A673 (cell line): ENCODE data around the gene LIF. TPM values are rescaled to one million over a fixed set of nuclear protein-coding genes. Genes with fewer than 3 reads are reported as not detected.

Experiments used
- BruUV-seq: library from RNA; stranded (reverse); fragments of 400-500 nt; replicated peaks from 2 replicates; lab custom pipeline; 2021; lab: Mats Ljungman, UMichigan
- CTCF ChIA-PET: fragments of 300-600 bp; sonication (Branson Sonifier 250); formaldehyde crosslinking; loops from one replicate; lab custom pipeline; 2022; ENCODE audit warnings: antibody characterized with exemption; lab: Charles Lee
- POLR2A ChIA-PET: fragments of 300-600 bp; sonication (Branson Sonifier 250); formaldehyde crosslinking; loops from one replicate; lab custom pipeline; 2022; ENCODE audit warnings: antibody characterized with exemption; ENCODE audit not compliant: low non-redundant PET; lab: Charles Lee
- DNase-seq: peaks from one replicate; pipeline ENCODE4 v3.0.0-alpha.2; 2015; ENCODE audit warnings: low spot score
- H3K27ac ChIP-seq: fragments of 200-600 bp; sonication (generic); 2 replicates; pipeline ENCODE4 v1.5.1; 2016; ENCODE audit warnings: mixed run types, low read depth, mild to moderate bottlenecking, mixed read lengths, antibody characterized with exemption, low read length; ENCODE audit not compliant: poor library complexity, severe bottlenecking
- H3K27me3 ChIP-seq: fragments of 200-600 bp; sonication (generic); replicated peaks from 2 replicates; pipeline ENCODE4 v1.6.1; 2017; ENCODE audit warnings: mixed run types, low read depth, mild to moderate bottlenecking, mixed read lengths, antibody characterized with exemption, low read length; ENCODE audit not compliant: insufficient read depth, poor library complexity
- H3K36me3 ChIP-seq: fragments of 200-600 bp; sonication (generic); 2 replicates; pipeline ENCODE4 v1.6.1; 2016; ENCODE audit warnings: mixed run types, mild to moderate bottlenecking, mixed read lengths, antibody characterized with exemption, low read length; ENCODE audit not compliant: insufficient read depth, poor library complexity, severe bottlenecking
- H3K4me1 ChIP-seq: fragments of 200-600 bp; sonication (generic); 2 replicates; pipeline ENCODE4 v1.6.1; 2017; ENCODE audit warnings: mixed run types, mild to moderate bottlenecking, mixed read lengths, antibody characterized with exemption, low read length; ENCODE audit not compliant: insufficient read depth, poor library complexity, severe bottlenecking
- H3K4me3 ChIP-seq: fragments of 200-600 bp; sonication (generic); 2 replicates; pipeline ENCODE4 v1.5.1; 2016; ENCODE audit warnings: low read depth, mixed run types, mild to moderate bottlenecking, mixed read lengths, low read length; ENCODE audit not compliant: poor library complexity, severe bottlenecking
- H3K9me3 ChIP-seq: fragments of 200-600 bp; sonication (generic); 2 replicates; pipeline ENCODE4 v1.6.1; 2016; ENCODE audit warnings: mixed run types, low read depth, mild to moderate bottlenecking, mixed read lengths, antibody characterized with exemption, low read length; ENCODE audit not compliant: poor library complexity, severe bottlenecking
- EZH2 ChIP-seq: fragments of 200-600 bp; sonication (generic); IDR thresholded peaks from 2 replicates; pipeline ENCODE4 v1.6.1; 2017; ENCODE audit warnings: borderline replicate concordance, low read depth, mild to moderate bottlenecking, mixed read lengths, antibody characterized with exemption, low read length; ENCODE audit not compliant: poor library complexity, severe bottlenecking
- intact Hi-C: fragments of 100-400 bp; cut with micrococcal nuclease; formaldehyde crosslinking; loops from one replicate; pipeline ENCODE4 v1.10.0; 2022; ENCODE audit not compliant: unreplicated experiment
- total RNA-seq: library from RNA; stranded (reverse); gene quantifications from 2 replicates; pipeline ENCODE4 v1.2.3, GENCODE V29; 2021
- TF ChIP-seq, protein P1 (sequence below): fragments of 300-800, 200-600 bp; sonication (generic); conservative IDR thresholded peaks from 2 replicates; pipeline ENCODE4 v1.5.1; 2017; ENCODE audit warnings: low read depth, mild to moderate bottlenecking, antibody characterized with exemption, low read length, moderate library complexity, mixed read lengths

The LIF gene
- total RNA-seq, 1 experiment from 2014 or later = 0.24 TPM

DNA sequence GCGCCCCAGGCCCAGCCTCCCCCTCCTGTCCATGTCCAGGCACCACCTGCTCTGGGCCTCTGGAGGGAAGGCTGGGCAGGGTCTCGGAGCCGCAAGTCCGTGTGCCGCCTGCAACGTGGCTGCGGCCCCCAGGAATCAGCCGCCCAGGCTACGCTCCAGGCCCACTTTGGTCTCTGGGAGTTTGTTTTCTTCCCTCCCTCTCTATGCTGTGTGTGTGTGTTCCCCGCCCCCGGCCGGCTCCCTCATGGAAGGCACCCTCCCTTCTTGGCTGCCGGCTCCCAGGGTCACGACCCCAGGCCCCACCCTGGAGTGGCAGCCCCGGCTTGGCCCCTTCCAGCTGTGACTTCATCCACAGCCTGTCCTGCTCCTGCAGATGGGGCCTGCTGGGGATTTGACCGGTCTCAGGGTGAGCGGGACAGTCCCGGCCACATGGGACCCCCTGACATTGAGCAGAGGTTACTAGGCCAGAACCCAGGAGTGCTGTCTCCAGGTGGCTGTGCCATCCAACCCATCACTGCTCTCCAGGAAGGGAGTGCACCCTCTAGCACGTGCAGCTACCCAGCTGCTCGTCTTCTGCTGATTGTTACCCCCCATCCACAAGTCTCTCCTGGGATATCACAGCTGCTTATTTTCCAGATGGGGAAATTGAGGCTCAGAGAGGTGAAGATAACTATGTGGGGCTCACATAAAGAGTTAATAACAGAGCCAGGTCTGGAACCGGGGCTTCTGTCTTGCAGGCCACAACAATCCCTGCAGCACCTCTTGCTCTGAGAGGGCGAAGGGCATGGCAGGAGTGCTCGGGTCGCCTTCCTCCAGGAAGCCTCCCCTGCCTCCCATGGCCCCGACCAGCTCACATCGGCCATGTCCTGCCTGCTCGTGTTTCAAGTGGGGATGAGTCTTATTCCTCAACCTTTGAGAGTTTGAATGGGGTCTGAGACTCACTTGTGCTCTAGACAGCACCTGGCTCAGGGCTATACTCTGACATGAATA, 2.8 kb upstream of the LIF start:
- ChIA-PET CTCF (no interaction called here), POLR2A (no interaction called here)
- Histone ChIP-seq H3K27ac (no peak overlapping the region), H3K4me1 (peaks cover 21% of the 10 kb centered on the region), H3K9me3 (no peaks in the 10 kb centered on the region), H3K4me3 (no peak overlapping the region), H3K36me3 (no peaks in the 10 kb centered on the region), H3K27me3 (peaks cover 2% of the 10 kb centered on the region)
- BruUV-seq = no TSS peak
- DNase-seq = no peak
- intact Hi-C loops = no loop called here
- TF ChIP-seq, protein P1, sequence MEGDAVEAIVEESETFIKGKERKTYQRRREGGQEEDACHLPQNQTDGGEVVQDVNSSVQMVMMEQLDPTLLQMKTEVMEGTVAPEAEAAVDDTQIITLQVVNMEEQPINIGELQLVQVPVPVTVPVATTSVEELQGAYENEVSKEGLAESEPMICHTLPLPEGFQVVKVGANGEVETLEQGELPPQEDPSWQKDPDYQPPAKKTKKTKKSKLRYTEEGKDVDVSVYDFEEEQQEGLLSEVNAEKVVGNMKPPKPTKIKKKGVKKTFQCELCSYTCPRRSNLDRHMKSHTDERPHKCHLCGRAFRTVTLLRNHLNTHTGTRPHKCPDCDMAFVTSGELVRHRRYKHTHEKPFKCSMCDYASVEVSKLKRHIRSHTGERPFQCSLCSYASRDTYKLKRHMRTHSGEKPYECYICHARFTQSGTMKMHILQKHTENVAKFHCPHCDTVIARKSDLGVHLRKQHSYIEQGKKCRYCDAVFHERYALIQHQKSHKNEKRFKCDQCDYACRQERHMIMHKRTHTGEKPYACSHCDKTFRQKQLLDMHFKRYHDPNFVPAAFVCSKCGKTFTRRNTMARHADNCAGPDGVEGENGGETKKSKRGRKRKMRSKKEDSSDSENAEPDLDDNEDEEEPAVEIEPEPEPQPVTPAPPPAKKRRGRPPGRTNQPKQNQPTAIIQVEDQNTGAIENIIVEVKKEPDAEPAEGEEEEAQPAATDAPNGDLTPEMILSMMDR = no peak
- no peak for TF ChIP-seq EZH2

DNA sequence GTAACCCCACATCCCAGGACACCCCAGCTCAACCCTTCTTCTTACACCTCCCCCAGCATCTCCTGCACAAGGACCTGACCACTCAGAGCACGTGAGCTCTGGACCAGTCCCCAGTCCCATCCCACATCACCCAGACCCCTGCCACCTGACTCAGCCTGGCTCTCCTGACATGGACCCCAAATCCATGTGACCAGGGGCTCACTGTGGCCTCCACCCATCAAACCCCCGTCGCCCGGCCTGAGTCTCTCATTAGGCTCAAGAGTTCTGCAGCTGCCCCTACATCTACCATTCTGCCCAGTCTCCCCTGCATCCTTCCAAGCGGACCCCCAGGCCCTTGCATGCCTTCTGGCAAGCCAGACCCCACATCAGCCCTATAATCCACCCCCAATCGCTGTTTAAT, 1.9 kb upstream of the LIF start:
- peaks cover 2% of the 10 kb centered on the region for H3K27me3 ChIP-seq
- CTCF ChIA-PET = no interaction called here
- no peak for DNase-seq
- intact Hi-C loops = no loop called here
- no peaks in the 10 kb centered on the region for H3K36me3 ChIP-seq
- peaks cover 18% of the 10 kb centered on the region for H3K4me1 ChIP-seq
- BruUV-seq = no TSS peak
- no peaks in the 10 kb centered on the region for H3K9me3 ChIP-seq
- TF ChIP-seq EZH2 = no peak
- TF ChIP-seq, protein P1 = no peak
- no peak overlapping the region for H3K27ac ChIP-seq
- POLR2A ChIA-PET = no interaction called here
- H3K4me3 ChIP-seq = no peak overlapping the region

DNA sequence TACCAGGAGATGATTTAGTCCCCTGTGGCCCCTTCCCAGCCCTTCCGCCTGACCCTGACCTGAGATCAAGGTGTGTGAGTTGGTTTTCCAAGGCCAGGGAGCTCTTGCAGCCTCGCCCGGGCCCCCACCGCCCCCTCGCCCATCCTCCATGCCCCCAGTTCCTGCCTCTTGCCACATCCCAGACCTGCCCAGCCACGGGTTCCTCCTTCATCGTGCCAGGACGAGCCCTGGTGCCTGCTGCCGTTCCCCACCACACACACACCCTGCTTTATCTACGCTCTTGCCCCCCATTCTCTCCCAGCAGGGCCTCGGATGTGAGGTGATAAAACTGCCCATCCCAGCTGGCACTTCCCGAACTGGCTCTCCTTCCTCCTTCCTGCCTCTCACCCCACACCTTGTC, 1.4 kb upstream of the LIF start:
- H3K9me3 ChIP-seq = no peaks in the 10 kb centered on the region
- H3K27ac ChIP-seq = no peak overlapping the region
- no peak overlapping the region for H3K4me3 ChIP-seq
- no peaks in the 10 kb centered on the region for H3K36me3 ChIP-seq
- peaks cover 14% of the 10 kb centered on the region for H3K4me1 ChIP-seq
- no TSS peak for BruUV-seq
- no peak for DNase-seq
- ChIA-PET POLR2A (no interaction called here), CTCF (no interaction called here)
- TF ChIP-seq, protein P1 = no peak
- TF ChIP-seq EZH2 = no peak
- intact Hi-C loops = no loop called here
- peaks cover 2% of the 10 kb centered on the region for H3K27me3 ChIP-seq
